GM18909 (cell line): ENCODE data around the gene DDX56.

Experiments
- ATAC-seq: cut with Tn5 transposase; IDR thresholded peaks from one replicate; pipeline ENCODE4 v1.9.1; 2021; ENCODE audit warnings: mild to moderate bottlenecking; ENCODE audit not compliant: unreplicated experiment, poor library complexity

DDX56 gene

DNA sequence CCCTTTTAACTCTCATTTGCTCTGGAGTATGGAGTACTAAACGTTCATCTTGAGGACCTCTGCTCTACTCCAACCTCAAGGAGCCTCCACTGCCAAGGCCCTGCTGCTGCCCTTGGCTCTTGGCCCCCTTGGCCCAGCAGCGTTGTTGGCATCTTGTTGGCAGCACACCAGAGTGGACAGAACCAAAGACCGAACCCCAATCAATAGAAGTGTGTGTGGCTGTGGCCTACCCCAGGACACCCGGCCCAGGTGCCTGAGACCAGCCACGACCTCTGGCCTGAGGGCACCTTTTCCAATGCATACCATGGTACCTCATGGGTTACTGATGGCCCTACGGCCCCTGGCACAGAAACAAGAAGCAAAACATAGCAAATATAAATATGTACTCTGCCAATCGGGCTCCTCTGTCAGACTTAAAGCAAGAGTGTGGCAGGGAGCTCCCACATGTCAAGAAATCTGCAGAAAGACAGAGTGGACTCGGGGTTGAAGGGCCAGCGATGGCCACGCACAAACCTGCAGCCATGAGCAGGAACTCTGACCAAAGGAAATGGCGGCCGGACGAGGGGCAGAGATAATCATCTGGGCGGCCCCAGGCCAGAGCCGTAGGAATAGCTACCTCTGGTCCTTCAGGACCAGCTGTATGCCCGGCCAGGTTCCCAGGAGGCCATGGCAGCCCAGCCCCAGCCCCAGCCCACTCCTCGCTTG, 35.5 kb downstream of the DDX56 start:
- no peak for ATAC-seq

DNA sequence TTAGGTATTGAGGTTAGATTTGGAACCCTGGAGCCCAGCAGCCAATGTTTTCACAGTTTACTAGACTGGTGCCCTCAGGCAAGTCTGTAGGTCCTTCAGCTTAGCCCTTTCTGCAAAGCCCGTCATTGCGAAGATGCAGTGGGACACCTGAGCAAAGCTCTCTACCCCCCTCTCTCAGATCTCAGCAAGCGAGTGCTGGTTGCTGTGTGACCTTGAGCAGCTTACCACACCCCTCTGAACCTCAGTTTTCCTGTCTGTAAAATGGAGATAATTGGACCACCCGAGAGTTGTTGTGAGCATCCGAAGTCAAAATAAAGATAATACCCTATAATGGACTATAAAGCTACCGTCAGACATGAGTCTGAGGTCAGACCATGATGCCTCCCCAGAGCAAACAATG, 36.3 kb downstream of the DDX56 start:
- ATAC-seq, result no peak

DNA sequence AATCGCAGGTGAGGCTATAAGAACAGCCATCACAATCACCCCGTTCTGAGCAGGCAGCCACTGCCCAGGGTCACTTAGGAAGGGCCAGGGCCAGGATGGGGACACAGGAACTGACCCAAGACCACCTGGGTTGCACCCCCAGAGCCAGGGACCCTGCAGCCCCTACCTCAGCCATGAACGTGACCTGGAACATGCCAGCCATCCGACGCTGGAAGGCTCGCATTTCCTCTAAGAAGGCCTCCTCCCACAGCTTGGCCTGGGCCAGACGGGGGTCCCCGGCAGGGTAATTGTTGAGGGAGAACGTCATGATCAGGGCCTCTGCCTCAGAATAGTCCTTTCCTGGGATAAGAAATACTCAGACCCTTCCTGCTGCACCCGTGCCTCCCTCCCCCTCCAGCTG, 37.6 kb downstream of the DDX56 start:
- no peak for ATAC-seq

DNA sequence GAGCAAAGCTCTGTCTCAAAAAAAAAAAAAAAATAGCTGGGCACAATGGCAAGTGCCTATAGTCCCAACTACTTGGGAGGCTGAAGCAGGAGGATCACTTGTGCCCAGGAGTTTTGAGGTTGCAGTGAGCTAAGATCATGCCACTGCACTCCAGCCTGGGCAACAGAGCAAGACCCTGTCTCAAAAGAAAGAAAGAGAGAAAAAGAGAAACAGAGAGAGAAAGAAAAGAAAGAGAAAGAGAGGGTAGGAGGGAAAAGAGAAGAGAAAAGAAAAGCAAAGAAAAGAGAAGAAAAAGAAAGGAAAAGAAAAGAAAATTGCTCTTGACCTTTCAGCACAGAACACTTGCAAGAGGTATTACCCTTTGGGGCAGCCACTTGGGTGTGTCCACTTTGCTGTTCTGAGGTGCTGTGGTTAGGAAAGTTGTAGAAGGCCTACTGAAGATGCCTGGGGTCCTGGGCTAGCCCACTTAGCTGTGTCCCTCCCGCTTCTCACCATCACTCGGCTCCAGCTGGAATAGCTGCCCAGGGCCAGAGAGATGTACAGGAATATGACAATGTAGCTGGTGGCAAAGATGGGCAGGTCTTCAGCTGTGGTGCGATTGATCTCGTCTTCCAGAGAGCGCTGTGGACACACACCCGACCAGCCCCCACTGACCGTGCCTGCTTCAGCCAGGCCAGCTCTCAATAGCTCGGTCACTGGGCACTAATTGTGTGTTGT, 38.2 kb downstream of the DDX56 start:
- ATAC-seq, result no peak

DNA sequence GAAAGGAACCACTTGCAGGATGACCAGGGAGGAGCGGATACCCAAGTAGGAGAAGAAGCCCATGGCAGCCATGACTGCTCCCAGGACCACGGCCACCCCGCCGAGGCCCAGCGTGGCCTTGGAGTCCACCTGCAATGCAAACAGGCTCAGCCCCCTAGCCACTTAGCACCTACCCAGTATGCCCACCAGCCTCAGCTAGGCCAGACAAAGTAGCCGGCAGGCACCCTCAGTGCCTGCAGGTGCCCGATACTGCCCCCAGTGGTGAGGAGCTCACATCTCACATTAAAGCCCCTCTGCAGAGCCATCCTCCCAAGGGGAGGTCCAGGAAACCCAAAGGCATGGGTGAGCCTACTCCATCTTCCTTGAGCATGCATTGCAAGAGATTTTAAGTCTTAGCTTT, 39.2 kb downstream of the DDX56 start:
- peak; percentile 62 for ATAC-seq

DNA sequence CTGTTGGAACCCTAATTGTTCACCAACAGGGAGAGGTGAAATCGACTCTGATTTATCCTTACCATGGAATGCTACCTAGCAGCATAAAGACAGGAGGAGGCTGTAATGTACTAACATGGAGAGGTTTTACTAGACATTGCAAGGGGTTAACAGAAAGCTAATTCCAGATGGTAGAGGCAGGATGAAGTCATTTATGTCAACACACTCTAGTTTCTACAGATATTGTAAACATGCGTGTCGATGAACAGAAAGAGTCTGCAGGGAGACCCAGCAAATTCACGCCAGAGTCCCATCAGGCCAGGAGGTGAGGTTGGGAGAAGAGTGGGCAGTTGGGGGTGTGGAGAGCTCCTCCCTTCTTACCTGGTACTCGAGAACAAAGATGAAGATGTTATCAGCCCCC, 39.6 kb downstream of the DDX56 start:
- ATAC-seq, result no peak

DNA sequence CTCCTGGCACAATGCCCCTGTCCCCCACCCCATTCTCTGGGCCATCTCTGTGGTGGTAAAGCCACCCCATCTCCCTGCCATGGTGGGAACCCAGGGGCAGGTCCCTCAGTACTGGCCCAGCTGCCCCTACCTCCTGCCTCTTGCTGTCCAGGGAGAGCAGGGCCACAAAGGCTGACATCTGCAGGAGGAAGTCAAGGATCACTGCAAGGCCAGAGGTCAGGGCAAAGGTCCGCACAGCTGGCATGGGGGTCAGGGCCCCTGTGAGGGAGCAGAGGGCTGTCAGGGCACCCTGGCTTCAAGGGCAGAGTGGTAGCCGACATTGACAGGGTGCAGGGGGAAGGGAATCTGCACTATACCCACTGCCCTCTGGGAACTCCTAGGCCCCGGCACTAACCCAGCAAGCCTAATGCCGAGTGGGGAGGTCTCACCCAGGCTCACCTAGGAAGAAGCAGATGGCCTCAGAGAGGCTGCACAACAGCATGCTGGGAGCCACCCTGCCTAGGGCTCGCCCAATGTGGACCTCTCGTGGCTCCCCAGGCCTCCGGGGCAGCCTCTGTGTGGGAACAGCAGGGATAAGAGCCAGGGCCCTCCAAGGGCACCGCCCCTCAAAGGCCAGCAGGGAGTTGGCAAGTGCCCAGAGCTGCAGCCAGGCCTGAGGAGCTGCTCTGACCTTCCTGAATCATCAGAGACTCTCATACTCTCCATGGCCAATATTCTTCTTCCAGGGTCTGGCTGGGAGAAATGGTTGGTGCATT, 40.2 kb downstream of the DDX56 start:
- ATAC-seq, result no peak

DNA sequence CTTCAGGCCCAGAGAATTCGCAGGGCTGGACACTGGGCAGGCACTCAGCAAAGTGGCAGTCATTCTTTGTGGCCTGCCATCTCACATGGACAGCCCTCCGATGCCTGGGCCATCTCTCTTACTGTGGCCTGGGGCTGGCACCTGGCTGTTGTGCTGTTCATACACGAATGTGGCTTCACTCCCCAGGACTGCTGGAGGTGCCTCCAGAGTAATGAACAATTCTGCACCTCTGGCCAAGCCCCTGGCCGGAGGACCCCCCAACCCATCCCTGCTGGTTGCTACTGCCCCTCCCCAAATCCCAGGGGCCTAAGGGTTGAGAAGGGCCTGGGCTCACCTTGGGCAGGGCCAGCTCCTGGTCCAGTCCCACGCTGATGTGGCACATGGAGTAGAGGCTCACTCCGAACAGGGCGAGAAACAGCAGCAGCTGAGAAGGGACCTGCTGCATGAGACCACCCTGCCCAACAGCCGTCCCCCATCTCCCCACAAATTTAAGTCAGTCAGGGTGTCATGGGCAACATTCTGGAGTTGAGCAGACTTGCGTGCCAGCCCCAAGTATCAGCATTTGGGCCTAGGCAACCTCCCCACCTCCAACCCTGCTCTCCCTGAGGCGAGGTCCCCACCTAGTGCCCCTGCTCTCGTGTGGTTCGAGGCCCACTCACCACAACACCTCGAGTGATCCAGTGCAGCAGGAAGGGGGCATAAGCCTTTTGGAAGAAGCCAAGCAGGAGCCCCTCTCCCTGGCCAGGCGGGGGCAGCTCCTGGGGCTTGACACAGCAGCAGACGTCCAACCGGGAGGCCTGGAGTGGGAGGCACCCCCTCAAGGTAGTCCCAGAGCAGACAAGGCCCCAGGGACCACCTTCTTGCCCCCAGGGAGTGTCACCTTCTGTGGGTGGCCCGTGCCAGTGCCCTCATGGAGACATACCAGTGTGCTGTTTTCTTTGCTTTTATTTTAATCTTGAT, 42.0 kb downstream of the DDX56 start:
- no peak for ATAC-seq

DNA sequence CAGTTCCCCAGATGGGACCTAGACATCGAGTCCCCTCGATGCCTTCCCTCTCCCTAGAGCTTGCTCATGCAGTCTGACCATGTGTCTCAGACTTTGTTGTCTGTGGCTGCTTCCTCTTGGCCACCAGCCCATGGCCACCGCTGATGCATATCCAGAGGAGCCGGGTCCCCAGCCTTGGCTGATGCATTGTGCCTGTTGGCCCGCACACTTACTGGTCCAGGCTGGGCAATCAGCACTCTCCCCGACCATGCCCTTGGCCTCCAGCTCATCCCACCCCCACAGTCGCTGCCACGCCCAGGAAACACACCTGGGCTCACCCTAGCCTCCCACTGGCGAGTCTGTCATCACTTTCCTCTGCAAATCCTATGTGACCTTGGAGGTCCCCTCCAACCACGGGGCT, 42.7 kb downstream of the DDX56 start:
- no peak for ATAC-seq

DNA sequence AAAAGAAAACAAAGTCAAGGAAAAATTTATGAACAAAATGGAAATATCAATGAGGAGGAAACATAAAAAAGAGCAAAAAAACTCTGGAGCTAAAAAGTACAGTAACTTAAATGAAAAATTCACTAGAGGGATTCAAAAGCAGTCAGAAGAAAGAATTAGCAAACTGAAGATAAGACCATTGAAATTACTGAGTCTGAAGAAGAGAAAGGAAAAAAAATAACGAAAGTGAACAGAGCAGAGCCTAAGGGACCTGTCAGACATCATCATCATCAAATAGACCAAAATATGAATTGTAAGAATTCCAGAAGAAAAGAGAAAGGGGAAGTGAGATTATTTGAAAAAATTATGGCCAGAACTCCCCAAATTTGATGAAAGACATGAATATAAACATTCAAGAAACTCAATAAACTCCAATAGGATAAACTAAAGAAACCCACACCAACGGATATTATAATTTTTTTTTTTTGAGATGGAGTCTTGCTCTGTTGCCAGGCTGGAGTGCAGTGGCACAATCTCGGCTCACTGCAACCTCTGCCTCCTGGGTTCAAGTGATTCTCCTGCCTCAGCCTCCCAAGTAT, 48.8 kb downstream of the DDX56 start:
- no peak for ATAC-seq

DNA sequence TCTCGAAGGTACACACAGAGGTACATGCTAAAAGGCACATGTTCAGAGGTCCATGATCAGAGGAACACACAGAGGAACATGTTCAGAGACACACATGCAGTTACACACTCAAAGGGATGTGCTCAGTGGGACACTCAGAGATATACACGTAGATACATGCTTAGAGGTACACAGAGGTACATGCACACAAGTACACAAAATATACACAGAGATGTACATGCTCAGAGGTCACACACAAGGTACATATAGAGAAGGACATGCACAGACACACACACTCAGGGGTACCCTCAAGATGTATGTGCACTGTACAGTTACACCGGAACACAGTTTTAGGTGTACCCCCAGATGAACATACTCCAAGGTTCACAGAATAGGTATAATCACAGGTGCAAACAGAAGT, 51.4 kb downstream of the DDX56 start:
- ATAC-seq, result no peak

DNA sequence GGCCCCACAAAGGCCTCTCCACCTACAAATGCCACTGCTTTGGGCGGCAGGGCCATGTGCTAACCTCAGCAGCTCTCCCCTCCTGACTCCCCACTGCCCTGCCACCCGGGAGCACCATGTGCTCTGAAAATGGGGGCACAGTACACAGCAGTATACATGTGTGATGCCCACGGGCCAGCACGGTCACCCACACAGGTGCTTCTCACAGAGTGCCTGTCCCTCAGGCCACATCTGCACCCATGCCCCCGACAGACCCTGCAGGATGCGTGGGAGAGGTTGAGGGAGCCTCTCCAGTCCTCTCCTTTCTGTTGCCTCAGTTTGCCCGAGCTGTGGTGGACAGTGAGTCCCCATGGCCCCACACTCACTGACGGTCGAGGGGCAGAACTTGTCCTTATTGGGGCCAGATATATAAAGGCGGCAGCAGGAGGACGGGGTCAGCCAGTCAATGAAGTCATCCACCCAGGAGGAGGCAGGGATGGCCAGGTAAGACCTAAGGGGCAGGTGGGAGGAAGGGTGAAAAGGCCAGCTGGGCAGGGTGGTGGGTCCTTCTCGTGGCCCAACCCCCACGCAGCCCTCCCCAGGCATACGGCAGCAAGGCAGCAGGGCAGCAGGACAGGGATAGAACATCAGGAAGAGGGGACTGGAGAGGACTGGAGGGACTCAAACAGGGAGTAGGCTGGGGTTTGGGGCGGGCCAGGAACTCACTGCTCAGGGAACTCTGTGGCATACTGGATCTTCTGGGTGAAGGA, 52.2 kb downstream of the DDX56 start:
- ATAC-seq, result no peak

DNA sequence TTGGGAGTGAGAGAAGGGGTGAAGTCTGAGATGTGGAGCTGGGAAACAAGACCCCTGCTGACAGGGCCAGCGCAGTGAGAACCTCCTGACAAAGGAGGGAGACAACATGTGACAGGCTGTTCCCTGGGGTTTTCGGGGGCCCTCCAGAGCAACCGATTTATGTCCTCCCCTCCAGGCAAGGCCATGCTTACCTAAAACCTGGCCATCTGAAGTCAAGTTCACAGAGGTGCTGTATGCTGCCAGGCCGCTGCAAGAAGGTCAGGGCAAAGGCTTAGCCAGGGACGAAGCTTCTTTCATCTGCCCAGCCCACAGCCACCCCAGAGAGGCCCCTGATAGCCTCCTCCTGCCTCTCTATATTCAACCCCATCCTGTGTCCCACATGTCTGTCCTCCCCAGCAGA, 53.1 kb downstream of the DDX56 start:
- ATAC-seq, result no peak

DNA sequence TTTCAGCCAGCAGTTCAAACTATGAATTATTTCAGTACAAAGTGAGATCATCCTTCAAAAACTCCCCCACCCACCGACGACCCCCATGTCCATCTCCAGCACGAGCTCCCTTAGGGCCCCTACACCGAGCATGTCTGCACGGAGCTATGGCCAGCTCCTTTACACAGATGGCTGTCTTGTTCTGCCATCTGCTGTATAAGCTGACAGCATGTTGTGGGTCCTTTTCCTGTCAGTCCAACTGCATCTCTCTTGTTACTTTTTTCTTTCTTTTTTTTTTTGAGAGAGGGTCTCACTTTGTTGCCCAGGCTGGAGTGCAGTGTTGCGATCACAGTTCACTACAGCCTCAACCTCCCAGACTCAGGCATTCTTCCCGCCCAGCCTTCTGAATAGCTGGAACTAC, 54.2 kb downstream of the DDX56 start:
- no peak for ATAC-seq

DNA sequence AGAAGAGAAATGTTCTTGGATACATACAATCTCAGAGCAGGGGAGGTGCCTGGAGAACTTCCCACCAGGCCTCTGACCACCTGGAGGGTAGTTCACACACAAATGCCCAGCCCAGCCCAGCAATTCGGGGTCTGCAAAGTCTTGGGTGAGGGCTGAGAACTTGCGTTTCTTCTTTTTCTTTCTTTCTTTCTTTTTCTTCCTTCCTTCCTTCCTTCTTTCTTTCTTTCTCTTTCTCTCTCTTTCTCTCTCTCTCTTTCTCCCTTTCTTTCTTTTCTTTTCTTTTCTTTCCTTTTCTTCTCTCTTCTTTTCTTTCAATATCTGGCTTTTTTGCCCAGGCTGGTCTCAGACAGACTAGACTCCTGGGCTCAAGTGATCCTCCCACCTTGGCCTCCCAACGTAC, 54.9 kb downstream of the DDX56 start:
- no peak for ATAC-seq

DNA sequence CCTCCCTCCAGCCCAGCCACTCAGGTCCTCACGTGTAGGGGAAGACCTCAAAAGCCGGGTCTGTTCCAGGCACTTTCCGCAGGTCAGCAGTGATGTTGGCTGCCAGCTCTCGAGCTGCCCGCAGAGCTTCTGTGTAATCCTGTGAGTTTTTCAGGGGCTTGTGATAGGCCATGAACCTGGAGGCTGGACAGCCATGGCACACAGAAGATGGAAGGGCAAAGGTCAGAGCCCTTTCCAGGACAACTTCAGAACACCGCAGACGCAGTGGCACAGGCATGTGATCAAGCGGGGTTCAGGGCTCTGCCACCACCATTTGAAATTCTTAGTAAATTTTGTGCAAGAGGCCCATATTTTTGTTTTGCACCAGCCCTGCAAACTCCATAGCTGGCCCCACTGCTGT, 56.5 kb downstream of the DDX56 start:
- no peak for ATAC-seq
